HG03575 (cell line): ENCODE measurements around the gene ZNF358.
"Not testable (repeated sequence)": the region's sequence is repeated elsewhere in the genome, so short reads cannot be mapped to it uniquely, and the experiment has no call there.

Experiments
- ATAC-seq: cut with Tn5 transposase; IDR thresholded peaks from one replicate; pipeline ENCODE4 v1.9.1; 2021; ENCODE audit not compliant: unreplicated experiment, insufficient number of reproducible peaks, low FRiP score; ENCODE audit errors: extremely low read depth

The ZNF358 gene

DNA sequence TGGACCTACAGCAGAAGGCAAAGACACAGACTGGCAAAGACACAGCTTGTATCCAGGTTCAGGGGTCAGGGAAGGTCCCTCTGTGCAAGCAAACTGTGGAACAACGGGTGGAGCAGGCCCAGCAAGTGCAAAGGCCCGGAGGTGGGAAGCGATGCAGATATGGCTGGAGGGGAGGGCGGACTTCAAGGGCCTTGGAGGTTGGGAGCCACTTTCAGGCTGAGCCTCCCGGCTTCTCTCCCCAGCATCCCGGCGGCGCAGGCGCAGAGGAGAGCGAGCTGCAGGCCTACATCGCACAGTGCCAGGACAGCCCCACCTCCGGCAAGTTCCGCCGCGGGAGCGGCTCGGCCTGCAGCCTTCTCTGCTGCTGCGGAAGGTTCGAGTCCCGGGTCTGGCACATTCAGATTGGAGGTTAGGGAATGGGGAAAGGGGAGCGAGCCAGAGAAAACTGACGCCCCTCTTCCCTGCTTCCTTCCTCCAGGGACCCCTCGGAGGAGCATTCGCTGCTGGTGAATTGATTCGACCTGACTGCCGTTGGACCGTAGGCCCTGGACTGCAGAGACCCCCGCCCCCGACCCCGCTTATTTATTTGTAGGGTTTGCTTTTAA, 17.5 kb downstream of the ZNF358 start:
- no peak for ATAC-seq

- ATAC-seq = no peak
Measured at GRCh38 chr19:7533925-7534480, 18.1 kb downstream of the ZNF358 start.

DNA sequence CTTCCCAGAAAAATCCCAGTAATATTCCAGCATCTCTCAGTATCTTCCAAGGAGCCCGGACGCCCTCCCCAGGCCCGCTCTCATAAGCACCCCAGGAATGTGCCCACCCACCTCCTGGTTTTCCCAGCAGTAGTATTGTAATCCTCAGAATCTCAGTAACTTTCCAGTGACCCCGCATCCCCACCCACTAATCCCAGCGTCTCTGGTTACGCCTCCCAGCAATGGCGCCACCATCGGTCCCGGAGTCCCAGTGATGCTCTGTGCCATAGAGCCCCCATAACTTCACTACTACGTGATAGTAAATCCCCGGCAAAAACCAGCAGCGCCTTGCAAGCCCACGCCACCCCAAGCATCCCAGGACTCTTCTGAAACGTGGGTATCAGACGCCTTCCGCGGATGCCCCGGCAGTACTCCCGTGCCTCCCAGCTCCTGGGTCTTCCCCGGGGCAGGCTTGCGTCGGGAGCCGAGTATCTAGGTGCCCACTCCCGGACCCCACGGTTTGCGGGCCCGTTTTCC, 18.7 kb downstream of the ZNF358 start:
- no peak for ATAC-seq

DNA sequence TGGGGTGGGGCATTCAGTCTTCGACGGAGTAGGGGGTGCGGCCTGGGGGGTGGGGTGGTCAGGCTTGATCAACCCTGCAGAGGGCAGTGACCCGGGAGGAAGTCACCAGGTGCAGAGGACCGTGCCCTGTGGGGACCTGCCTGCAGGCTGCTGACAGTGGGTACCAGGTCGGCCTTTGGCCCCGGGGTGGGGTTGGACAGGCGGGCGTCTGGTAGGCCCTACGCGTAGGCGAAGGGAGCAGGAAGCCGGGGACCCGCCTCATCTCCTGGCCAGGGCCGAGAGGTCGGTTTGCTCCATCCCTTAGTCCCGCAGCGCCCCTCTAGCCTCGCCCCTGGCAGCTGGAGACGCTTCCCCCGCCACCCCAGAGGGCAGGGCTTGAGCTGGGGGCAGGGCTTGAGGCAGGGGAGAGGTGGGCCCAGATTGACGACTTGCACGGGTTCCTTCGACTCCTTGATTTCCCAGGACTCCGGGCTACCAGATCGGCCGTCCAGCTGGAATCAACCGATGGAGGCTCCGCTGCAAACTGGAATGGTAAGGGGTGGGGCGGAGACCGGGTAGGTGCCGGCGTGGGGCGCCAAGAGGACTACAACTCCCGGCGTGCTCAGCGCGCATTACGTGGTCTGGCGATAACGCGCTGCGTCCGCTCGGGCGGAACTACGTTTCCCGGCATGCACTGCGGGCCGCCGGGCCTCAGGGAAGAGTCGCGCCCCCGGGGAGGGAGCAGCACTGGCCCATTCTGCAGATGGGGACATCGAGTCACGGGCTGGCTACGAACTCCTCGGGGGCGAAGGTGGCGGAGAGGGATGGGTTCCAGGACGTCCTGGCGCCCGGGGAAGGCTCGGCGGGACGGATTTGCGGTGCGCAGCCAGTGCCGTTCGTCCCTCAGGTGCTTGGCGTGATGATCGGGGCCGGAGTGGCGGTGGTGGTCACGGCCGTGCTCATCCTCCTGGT, 19.4 kb downstream of the ZNF358 start, which contains the start of gene PNPLA6:
PNPLA6 (plus strand) TSS at position 671 of the 951 bp plus-strand sequence; CDS start at position 743, 72 bp downstream.
- no peak for ATAC-seq

- no peak for ATAC-seq
Measured at GRCh38 chr19:7535998-7536695, 20.2 kb downstream of the ZNF358 start.

- ATAC-seq = not testable (repeated sequence)
Measured at GRCh38 chr19:7538990-7539389, 23.1 kb downstream of the ZNF358 start.

DNA sequence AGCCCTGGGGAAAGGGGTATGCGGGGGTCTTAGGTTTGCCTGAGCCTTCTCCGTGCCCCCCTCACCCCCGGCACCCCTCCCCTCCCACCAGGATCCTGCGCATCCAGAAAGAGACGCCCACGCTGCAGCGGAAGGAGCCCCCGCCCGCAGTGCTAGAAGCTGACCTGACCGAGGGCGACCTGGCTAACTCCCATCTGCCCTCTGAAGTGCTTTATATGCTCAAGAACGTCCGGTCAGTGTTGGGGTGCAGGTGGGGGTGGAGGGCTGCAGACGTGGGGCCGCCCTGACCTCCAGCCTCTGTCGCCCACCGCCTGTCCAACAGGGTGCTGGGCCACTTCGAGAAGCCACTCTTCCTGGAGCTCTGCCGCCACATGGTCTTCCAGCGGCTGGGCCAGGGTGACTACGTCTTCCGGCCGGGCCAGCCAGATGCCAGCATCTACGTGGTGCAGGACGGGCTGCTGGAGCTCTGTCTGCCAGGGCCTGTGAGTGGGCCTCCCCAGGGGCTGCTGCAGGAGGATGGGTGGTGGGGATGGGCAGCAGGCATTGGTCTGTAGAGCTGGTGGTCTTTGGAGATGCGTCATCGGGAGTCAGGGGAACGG, 24.0 kb downstream of the ZNF358 start:
- ATAC-seq = no peak

DNA sequence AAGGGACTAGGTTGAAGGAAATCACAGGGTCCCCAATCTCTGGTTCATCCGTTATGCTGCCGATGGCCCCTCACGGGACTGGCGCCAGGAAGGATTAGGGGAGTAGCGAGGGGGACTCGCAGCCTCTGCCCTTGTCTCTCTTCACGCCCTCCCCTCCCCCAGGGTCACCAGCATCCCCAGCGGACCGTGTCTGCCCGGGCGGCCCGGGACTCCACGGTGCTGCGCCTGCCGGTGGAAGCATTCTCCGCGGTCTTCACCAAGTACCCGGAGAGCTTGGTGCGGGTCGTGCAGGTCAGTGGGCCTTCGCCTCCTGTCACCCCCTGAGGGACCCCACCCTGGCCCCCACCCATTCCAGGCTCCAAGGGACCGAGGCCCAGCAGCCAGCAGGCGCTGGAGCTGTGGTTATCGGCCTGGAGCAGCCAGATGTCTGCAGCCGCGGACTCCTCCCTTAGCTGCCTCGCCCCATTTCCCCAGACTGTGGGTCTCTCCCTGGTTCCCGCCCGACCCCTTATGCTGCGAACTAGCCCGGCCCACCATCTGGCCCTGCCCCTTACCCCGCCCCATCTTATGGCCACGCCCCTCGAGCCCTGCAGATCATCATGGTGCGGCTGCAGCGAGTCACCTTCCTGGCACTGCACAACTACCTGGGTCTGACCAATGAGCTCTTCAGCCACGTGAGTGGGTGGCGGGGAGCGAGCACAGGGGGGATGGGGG, 25.0 kb downstream of the ZNF358 start:
- no peak for ATAC-seq

- no peak for ATAC-seq
Measured at GRCh38 chr19:7541475-7541824, 25.5 kb downstream of the ZNF358 start.

GRCh38 chr19:7541828-7542443, 26.0 kb downstream of the ZNF358 start:
- no peak for ATAC-seq

DNA sequence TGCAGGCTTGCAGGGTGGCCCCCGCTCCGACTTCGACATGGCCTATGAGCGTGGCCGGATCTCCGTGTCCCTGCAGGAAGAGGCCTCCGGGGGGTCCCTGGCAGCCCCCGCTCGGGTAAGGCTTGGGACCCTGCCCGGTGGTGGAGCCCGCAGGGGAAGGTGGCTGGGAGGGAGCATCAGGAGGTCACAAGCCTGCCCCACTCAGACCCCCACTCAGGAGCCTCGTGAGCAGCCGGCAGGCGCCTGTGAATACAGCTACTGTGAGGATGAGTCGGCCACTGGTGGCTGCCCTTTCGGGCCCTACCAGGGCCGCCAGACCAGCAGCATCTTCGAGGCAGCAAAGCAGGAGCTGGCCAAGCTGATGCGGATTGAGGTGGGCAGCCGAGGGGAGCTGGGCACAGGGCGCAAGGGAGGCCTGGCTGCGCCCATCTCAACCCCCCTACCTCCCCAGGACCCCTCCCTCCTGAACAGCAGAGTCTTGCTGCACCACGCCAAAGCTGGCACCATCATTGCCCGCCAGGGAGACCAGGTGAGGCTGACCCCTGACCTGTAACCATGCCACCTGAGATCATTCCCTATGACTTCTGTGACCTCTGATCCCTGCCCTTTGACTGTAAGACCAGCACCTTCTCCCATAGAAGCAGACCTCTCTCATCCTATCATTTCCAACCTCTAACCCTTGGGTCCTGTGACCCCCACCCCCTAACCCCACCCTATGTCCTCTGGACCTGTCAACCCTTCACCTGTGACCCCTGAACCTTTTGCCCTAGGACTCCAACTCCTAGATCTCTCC, 26.8 kb downstream of the ZNF358 start:
- ATAC-seq = no peak

GRCh38 chr19:7544626-7545025, 28.7 kb downstream of the ZNF358 start:
- ATAC-seq = no peak

GRCh38 chr19:7545300-7545699, 29.4 kb downstream of the ZNF358 start:
- no peak for ATAC-seq

DNA sequence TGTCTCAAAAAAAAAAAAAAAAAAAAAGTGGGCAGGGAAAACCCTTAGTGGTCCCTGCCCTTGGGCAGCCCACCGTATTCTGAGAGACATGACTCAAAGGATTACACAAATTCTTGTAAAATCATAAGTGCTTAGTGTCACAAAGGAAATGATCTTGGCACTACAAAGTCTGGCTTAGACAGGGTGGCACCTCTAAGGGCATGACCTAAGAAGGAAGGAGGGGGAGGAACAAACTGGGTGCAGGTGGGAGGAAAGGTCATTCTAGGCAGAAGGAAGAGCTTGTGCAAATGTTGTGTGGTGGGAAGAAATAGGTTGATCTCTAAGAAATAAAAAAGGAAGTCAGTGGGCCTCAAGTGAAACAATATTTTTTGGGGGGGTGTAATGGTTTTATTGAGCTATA, 30.0 kb downstream of the ZNF358 start:
- no peak for ATAC-seq

DNA sequence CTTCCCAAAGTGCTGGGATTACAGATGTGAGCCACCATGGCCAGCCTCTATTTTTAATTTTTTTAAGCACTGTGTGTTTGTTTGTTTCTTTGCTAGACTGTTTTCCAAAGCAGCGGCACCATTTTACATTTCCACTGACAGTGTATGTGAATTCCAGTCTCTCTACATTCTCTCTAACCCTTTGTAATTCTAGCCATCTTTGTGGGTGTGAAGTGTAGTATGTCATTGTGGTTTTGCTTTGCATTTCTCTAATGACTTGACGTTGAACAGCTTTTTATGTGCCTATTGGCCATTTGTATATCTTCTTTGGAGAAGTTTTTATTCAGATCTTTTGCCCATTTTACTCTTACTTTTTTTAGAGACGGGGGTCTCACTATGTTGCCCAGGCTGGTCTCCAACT, 31.3 kb downstream of the ZNF358 start:
- no peak for ATAC-seq

- no peak for ATAC-seq
Measured at GRCh38 chr19:7549429-7550148, 33.7 kb downstream of the ZNF358 start.
